Stimulated activated CD4-positive, alpha-beta T cell treated with anti-CD3 and anti-CD28 coated beads, Interleukin-12 subunit alpha, Interleukin-12 subunit beta, amount 100 ng/mL, for 24 hours (primary cell): ENCODE results near the gene IL17A.

Experiments
- DNase-seq, 2 experiments: peaks; one replicate each; pipeline ENCODE4 v3.0.0-alpha.2; 2020; ENCODE audit warnings: low read depth in 2 of 2

IL17A gene

GRCh38 chr6:52216932-52217575 lies 30.9 kb downstream of the IL17A start:
- DNase-seq = no peak

- DNase-seq = no peak
These were observed 31.6 kb downstream of the IL17A start for GRCh38 chr6:52217761-52218160.

GRCh38 chr6:52221302-52221701 lies 35.1 kb downstream of the IL17A start:
- peak in 1 of 2 experiments; percentile 35 for DNase-seq

GRCh38 chr6:52227495-52227894 lies 41.3 kb downstream of the IL17A start:
- DNase-seq = peak; percentile 40 to 66

- DNase-seq = no peak
These were observed 44.5 kb downstream of the IL17A start for GRCh38 chr6:52230685-52231084.

GRCh38 chr6:52231406-52232127 lies 45.4 kb downstream of the IL17A start:
- DNase-seq = no peak

GRCh38 chr6:52233005-52233404 lies 46.8 kb downstream of the IL17A start:
- no peak for DNase-seq

- DNase-seq = peak in 1 of 2 experiments; percentile 46
These were observed 48.0 kb downstream of the IL17A start for GRCh38 chr6:52233975-52234823.
